Measurements from ENCODE around the gene CAPN1.
"Not testable (repeated sequence)": the region's sequence is repeated elsewhere in the genome, so short reads cannot be mapped to it uniquely, and the experiment has no call there.

CAPN1 gene

GRCh38 chr11:65246506-65246905, 64.8 kb downstream of the CAPN1 start:
- TF ChIP-seq CTCF (IDR thresholded peaks at IDR 0.05; ENCODE audit: low read depth, low read length, missing control alignments), result no peak
- no peak for DNase-seq (ENCODE audit: low read depth)
- in situ Hi-C loops (cut with HindIII; ENCODE audit: low sequenced_read_pairs), result no loop called here
- no peak overlapping the region for H3K4me3 ChIP-seq (ENCODE audit: low read depth, low read length)

DNA sequence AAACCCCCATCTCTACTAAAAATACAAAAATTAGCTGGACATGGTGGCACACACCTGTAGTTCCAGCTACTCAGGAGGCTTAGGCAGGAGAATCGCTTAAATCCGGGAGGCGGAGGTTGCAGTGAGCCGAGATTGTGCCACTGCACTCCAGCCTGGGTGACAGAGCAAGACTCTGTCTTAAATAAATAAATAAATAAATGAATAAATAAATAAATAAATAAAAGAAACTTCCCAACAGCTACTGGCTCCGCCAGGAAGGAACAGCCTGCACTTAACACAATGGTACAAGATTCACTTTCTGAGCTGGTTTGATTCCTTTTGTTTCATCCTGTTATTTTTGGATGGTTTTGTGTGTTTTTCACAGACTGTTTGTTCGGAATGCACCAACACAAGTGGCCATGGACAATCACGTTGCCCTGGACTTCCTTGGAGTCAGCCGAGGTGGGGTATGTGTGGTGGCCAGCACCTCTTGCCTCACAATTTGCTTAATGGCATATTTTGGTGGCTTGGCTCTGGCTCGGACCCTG, 66.5 kb downstream of the CAPN1 start:
- in situ Hi-C loops (cut with HindIII; ENCODE audit: low sequenced_read_pairs); DNase-seq (ENCODE audit: low read depth); H3K4me3 ChIP-seq (ENCODE audit: low read depth, low read length): not testable (repeated sequence)

DNA sequence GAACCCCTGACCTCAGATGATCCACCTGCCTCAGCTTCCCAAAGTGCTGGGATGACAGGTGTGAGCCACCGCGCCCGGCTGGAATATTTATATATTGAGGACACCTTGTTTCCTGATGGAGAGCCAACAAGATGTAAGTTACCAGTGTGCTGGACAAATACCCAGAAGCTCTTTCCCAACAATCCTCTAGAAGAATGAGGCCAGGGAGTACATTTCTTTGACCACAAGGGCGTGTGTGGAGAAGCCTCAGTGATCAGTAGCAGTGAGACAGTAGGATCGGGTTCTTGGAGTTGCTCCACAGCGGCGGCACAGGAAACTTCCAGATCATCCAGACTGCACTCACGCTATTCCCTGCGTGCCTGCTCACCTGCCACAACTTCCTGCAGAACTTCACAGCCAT, 69.7 kb downstream of the CAPN1 start:
- no peak overlapping the region for H3K4me3 ChIP-seq (ENCODE audit: low read depth, low read length)
- in situ Hi-C loops (cut with HindIII; ENCODE audit: low sequenced_read_pairs), result loop anchor here (5.0 kb wide), 1 partner anchor 39 kb away; no protein-coding TSS in a partner anchor
- no peak for TF ChIP-seq CTCF (IDR thresholded peaks at IDR 0.05; ENCODE audit: low read depth, low read length, missing control alignments)
- DNase-seq (ENCODE audit: low read depth), result no peak

DNA sequence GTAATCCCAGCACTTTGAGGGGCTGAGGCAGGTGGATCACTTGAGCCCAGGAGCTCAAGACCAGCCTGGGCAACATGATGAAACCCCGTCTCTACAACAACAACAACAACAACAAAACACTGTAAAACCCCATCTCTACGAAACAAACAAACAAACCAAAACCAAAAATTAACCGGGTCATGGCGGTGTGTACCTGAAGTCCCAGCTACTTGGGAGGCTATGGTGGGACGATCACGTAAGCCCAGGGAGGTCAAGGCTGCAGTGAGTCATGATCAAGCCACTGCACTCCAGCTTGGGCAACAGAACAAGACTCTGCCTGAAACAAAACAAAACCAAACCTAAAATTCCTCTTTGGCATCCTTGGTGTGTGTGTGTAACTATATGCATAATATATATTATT, 73.0 kb downstream of the CAPN1 start:
- no peak for TF ChIP-seq CTCF (IDR thresholded peaks at IDR 0.05; ENCODE audit: low read depth, low read length, missing control alignments)
- H3K4me3 ChIP-seq (ENCODE audit: low read depth, low read length), result no peak overlapping the region
- in situ Hi-C loops (cut with HindIII; ENCODE audit: low sequenced_read_pairs), result loop anchor here (5.0 kb wide), 1 partner anchor 42 kb away; no protein-coding TSS in a partner anchor
- DNase-seq (ENCODE audit: low read depth), result no peak

DNA sequence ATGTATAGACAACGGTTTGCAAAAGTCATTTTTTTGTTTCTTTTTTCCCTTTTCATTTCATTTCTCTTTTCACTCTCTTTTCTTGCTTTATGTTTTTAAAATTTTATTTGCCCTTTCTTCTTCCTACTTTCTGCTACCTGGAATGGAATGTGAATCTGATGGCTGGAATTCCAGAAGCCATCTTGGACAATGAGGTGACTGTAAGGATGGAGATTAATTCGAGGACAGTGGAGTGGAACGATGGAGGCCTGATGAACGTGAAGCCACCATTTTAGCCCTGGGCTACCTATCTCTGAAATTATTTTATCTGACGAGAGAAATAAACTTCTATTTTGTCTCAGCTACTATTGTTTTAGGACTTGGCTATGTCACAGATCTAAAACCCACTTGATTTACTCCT, 77.3 kb downstream of the CAPN1 start:
- in situ Hi-C loops (cut with HindIII; ENCODE audit: low sequenced_read_pairs), result no loop called here
- H3K4me3 ChIP-seq (ENCODE audit: low read depth, low read length), result no peak overlapping the region
- TF ChIP-seq CTCF (IDR thresholded peaks at IDR 0.05; ENCODE audit: low read depth, low read length, missing control alignments), result no peak
- DNase-seq (ENCODE audit: low read depth), result no peak

DNA sequence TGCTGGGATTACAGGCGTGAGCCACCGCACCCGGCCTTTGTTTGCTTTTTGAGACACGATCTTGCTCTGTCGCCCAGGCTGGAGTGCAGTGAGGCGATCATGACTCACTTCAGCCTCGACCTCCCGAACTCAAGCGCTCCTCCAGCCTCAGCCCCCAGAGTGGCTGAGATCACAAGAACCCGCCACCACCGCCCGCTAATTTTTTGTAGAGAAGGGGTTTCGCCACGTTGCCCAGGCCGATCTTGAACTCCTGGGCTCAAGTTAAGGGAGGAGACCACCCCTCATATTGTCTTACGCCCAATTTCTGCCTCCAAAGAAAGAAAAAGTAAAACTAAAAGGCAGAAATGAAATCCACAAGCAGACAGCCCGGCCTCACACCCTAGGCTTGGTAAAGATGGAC, 78.6 kb downstream of the CAPN1 start:
- no peak for DNase-seq (ENCODE audit: low read depth)
- no peak overlapping the region for H3K4me3 ChIP-seq (ENCODE audit: low read depth, low read length)
- TF ChIP-seq CTCF (IDR thresholded peaks at IDR 0.05; ENCODE audit: low read depth, low read length, missing control alignments), result no peak
- in situ Hi-C loops (cut with HindIII; ENCODE audit: low sequenced_read_pairs), result no loop called here

DNA sequence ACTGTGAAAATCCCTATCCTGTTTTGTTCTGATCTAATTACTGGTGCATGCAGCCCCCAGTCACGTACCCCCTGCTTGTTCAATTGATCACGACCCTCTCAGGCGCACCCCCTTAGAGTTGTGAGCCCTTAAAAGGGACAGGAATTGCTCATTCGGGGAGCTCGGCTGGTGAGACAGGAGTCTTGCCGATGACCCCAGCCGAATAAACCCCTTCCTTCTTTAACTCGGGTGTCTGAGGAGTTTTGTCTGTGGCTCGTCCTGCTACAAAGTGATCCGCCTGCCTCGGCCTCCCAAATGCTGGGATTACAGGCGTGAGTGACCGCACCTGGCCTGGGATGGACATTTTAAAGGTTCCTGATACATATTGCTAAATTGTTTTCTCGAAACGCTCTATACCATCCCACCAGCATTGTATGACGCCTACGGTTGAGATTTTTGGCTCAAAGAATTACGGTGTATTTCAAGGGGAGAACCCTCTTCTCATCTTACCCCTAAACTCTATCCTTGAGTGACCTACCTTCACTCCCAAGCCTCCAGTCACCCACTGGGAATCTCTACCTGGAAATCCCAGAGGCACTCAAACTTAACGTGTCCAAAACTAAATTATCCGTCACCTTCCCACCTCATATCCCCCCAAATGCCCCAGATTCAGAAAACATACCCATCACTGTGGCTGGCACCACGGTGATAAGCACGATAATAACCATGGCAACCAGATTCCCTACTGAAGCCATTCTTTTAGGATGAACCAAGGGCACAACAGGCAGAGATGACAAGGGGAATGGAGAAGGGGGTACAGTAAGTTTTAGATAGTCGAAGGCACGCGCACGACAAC, 79.2 kb downstream of the CAPN1 start:
- no peak for DNase-seq (ENCODE audit: low read depth)
- in situ Hi-C loops (cut with HindIII; ENCODE audit: low sequenced_read_pairs), result no loop called here
- H3K4me3 ChIP-seq (ENCODE audit: low read depth, low read length), result peak overlapping the region; percentile 84
- no peak for TF ChIP-seq CTCF (IDR thresholded peaks at IDR 0.05; ENCODE audit: low read depth, low read length, missing control alignments)
